SK-MEL-5 (cell line): ENCODE data around the gene MBTPS1. TPM values are rescaled to one million over a fixed set of nuclear protein-coding genes. Genes with fewer than 3 reads are reported as not detected.

Experiments
- DNase-seq: peaks from one replicate; pipeline ENCODE4 v3.0.0-alpha.2; 2016; ENCODE audit warnings: low read depth, low spot score
- in situ Hi-C: cut with HindIII; loops from 2 replicates; pipeline ENCODE4 v1.10.0; 2016; ENCODE audit warnings: low sequenced_read_pairs, high pct_unique_total_duplicates, low pct_unique_long_range_greater_than_20kb
- total RNA-seq: library from RNA; depleted of rRNA; stranded (reverse); fragments of >200 nt; shearing (Covaris generic); gene quantifications from 2 replicates; pipeline ENCODE4 v1.2.3, GENCODE V29; 2014

Gene MBTPS1
- total RNA-seq, 1 experiment from 2014 or later = 48.7 TPM

- in situ Hi-C loops = no loop called here
- DNase-seq = no peak
Observed at GRCh38 chr16:84086341-84086740, 30.4 kb downstream of the MBTPS1 start.

- DNase-seq = no peak
- in situ Hi-C loops = no loop called here
Observed at GRCh38 chr16:84085773-84086172, 31.0 kb downstream of the MBTPS1 start.

DNA sequence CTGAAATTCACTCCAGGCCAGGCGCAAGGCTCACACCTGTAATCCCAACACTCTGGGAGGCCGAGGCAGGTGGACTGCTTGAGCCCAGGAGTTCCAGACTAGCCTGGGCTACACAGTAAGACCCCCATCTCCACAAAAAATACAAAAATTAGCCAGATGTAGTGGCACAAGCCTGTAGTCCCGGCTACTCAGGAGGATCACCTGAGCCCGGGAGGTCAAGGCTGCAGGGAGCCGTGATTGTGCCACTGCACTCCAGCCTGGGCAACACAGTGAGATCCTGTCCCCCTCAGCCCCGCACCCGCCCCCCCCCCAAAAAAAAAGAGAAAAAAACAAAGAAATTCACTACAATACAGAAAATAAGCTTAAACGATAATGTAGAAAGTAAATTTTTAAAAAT lies 31.5 kb downstream of the MBTPS1 start:
- DNase-seq = no peak
- in situ Hi-C loops = no loop called here

DNA sequence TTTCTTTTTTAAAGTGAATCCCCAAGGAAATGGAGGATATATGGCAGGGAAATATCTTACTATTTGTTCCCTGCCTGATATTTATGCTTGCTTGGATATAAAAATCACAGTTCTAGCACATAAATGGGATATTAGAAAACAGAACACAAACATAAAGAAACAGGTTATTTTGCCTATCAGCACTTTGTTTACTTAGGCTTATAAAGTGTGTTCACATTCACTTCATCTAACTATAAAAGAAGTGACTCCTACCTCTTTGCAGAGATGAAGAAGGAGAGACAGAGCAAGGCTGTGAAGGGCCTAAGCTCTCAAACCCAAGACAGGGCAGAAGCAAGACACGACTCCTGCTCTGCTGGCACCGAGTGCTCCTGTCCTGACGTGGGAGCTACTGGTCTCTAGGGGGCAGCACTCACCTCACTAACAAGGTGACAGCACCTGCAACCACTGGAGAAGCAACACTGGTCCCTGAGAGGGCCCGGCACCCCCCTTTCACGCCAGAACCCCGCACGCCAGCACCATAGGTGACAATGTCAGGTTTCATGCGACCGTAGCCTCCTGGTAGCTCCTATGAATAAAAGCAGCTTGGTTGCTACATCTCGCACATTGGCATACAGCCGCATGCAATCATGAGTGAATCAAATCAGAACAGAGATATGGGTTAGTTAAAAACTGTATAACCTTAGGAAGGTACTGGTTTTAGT lies 32.0 kb downstream of the MBTPS1 start:
- peak; percentile 72 for DNase-seq
- in situ Hi-C loops = no loop called here

DNA sequence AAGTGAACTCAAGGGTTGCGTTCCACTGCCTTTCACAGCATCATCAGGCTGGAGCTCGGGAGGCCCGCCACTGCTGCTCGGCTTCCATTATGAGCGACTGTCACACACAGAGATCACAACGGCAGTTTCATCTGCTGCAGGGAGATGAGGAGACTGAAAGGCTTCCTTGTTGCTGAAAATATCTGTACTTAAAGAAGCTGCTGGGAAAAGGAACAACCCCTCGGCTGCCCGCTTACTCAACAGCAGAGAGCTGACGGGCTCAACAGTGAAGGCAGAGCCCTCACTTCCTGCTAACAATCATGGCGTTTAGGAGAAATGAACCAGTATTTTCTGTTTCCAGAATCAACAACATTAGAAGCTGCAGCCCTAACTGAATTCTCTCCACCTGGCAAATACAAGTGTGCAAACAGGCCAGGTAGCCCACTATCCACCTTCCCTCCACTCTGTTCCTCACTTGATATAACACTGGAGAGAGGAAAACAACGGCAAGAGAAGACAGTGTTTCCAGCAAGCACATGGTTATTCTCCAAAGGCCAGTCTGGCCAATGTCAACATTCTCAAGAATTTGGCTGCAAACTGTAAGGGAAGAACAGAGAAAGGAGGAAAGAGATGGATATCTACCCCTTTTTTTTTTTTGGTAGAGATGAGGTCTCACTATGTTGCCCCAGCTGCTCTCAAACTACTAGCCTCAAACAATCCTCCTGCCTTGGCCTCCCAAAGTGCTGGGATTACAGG lies 33.7 kb downstream of the MBTPS1 start:
- DNase-seq = no peak
- in situ Hi-C loops = no loop called here

GRCh38 chr16:84082110-84082509 lies 34.6 kb downstream of the MBTPS1 start:
- DNase-seq = no peak
- in situ Hi-C loops = no loop called here

DNA sequence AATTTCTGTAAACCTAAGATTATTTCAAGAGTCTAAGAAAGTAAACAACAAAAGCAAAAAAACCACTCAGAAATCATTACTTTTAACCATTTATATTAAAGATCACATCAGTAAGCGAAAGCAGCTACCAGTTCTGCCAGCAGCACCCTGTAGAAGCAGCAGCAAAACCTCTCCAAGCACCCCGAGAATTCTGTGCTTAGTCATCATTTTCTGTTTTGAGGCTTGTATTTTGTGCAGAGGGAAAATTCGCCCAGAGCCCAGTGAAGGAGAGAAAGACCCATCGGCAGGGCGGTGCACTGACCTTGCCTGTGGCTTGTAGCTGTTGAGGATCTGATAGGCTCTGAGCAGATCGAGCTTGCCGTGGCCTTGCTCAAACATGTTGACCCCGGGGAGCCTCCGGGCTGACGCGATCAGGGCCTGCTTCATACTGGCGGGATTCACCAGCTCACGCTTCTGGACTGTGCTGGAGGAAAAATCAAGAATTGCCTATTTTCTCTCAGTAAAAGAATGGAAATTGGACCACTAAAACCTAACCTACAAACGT lies 35.2 kb downstream of the MBTPS1 start:
- in situ Hi-C loops = no loop called here
- no peak for DNase-seq

DNA sequence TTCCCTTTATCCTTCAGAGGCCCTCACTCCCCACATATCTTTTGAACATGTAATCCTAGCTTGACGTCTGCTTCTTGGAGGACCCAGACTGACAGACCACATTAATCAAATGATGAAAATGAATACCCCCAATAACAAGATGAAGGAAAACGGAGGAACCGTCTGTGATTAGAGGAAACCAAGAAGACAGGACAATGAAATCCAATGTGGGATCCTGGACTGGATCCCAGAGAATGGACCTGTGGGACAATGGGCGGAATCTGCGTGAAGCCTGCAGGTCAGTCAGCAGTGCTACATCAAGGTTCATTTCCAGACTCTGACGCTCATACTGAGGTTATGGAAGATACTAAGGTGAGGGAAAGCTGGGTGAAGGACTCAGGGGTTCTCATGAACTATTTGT lies 35.9 kb downstream of the MBTPS1 start:
- in situ Hi-C loops = no loop called here

DNA sequence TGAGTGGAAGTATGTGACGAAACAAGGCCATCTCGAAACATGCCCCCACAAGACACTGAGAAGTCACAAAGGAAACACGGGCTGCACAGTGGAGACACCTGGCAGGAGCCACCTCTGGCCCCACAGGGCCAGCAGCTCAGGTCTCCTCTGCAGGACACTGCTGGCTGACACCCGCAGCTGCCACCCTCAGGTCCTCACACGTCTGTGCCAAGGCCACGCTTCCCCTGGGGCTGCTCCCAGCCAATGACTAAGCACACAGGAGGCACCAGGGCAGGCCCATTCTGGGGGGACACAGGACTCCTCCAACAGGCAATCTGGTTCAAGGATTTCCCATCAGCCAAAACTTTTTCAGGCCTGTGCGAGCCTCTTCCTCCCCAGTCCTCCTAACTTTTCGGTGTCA lies 36.4 kb downstream of the MBTPS1 start:
- in situ Hi-C loops = no loop called here
- DNase-seq = no peak

More for the DNA sequence above, 35.9 kb downstream of the MBTPS1 start:
- no peak for DNase-seq

DNA sequence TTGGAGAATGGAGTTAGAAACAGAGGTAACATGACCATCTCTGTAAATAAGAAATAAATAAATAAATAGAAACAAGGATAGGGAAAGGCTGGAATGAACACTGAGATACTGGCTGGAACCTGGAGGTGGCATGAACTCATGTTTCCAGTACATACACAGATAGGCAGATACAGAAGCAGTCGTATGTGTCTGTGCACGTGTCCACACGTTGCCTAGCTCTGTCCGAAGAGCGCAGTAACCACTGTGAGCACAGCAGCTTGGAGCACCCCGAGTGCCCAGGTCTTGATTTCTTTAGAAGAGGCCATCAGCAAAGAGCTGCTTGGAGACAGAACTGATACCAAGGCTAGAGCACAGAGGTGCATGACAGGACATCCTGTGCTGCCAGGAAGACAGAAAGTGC lies 37.1 kb downstream of the MBTPS1 start:
- in situ Hi-C loops = no loop called here
- no peak for DNase-seq

DNA sequence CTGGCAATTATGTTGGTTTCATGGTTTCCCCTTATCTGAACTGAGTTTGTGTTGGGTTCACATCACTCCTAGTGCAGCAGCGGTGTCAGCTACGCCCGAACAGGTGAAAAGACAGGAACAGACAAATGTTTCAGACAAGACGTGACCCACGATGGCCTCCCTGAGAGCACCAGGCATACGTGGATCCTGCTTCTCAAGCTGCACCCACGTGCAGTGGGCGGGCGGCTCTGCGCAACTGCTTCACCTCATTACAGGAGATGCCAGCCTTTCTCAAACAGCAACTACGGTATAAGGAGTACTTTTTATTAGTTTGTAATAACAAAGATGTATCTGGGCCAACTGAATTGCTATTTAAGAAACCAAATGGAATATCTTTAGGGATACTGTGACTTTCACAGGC lies 41.4 kb downstream of the MBTPS1 start:
- no peak for DNase-seq
- in situ Hi-C loops = no loop called here

GRCh38 chr16:84074721-84075120 lies 42.0 kb downstream of the MBTPS1 start:
- no peak for DNase-seq
- in situ Hi-C loops = no loop called here

DNA sequence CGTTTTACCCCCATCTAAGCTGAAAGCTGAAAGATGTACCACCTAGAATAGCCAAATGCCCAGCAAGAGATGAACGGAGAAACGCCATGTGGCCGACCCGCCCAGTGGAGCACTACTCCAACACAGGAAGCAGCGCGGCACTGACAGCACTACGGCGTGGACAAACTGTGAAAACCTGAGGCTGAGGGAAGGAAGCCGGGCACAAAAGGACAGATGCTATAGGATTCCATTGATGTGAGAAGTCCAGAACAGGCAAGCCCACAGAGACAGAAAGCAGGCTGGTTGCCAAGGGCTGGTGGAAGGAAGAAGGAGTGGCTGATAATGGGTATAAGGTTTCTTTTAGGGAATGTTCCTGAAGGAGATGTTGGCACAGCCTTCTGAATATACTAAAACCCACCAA lies 44.7 kb downstream of the MBTPS1 start:
- DNase-seq = no peak
- in situ Hi-C loops = no loop called here

GRCh38 chr16:84071121-84071520 lies 45.6 kb downstream of the MBTPS1 start:
- no peak for DNase-seq
- in situ Hi-C loops = no loop called here

GRCh38 chr16:84069540-84069939 lies 47.2 kb downstream of the MBTPS1 start:
- no peak for DNase-seq
- in situ Hi-C loops = no loop called here

- in situ Hi-C loops = no loop called here
Observed at GRCh38 chr16:84068783-84069462, 47.8 kb downstream of the MBTPS1 start.

GRCh38 chr16:84068041-84068440 lies 48.7 kb downstream of the MBTPS1 start:
- no peak for DNase-seq
- in situ Hi-C loops = no loop called here

More at GRCh38 chr16:84068783-84069462, 47.8 kb downstream of the MBTPS1 start:
- no peak for DNase-seq

- no peak for DNase-seq
- in situ Hi-C loops = no loop called here
Observed at GRCh38 chr16:84067640-84068039, 49.1 kb downstream of the MBTPS1 start.
